Measurements from ENCODE around the gene SPSB3.

Gene SPSB3

DNA sequence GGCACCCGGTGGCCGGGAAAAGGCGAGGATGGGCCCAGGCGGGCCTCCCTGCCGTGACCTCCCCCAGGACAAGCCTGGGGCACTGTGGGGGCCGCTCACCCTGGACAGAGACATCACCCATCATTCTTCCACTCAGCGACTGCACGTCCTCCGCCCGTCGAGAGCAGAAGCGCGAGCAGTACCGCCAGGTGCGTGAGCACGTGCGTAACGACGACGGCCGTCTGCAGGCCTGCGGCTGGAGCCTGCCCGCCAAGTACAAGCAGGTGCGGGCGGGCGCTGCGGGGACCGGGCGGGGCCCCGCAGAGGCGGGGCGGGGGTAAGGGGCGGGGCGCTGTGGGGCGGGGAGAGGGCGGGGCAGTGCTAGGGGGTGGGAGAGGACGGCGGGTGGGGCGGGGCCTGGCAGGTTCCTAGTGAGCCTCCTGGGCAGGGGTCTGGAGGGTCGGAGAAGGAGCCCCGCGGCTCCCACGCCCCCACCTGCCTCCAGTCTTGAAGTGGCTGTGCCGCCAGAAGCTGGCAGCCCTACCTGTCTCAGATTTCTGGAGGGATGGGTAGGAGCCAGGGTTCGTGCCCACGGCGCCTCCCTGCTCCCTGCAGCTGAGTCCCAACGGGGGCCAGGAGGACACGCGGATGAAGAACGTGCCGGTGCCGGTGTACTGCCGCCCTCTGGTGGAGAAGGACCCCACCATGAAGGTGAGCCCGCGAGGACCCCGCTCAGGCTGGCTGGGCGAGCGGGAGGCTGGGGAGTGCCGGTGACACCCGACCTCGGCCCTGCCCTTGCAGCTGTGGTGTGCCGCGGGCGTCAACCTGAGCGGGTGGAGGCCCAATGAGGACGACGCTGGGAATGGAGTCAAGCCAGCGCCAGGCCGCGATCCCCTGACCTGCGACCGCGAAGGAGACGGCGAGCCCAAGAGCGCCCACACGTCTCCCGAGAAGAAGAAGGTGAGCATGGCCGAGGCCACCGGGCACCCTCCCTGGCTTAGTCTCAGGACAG, 18.6 kb downstream of the SPSB3 start:
- DNase-seq (ENCODE audit: low spot score) = no peak

DNA sequence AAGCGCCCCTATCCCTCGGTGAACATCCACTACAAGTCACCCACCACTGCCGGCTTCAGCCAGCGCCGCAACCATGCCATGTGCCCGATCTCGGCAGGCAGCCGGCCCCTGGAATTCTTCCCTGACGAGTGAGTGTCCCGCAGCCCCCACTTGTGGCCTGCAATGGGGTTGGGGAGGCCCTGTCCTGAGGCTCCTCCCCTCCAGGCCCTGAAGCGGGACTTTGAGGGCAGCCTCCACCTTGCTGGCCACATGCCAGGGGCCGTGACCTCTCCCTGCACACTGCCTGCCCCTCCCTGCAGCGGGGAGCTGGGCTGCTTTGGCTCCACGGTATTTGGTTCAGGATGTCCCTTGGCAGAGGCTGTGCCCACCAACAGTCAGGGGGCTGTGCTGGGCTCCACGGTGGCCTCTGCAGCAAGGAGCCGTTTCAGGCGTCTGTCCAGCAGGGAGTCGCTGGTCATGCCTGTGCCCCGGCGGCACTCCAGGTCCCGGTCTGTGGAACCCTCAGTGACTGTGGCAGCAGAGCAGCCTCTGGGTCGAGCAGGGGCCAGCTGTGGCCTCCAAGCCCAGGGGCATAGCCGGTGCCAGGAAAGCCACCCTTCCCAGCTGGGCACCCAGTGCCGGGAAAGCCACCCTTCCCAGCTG, 19.4 kb downstream of the SPSB3 start:
- no peak for DNase-seq (ENCODE audit: low spot score)

DNA sequence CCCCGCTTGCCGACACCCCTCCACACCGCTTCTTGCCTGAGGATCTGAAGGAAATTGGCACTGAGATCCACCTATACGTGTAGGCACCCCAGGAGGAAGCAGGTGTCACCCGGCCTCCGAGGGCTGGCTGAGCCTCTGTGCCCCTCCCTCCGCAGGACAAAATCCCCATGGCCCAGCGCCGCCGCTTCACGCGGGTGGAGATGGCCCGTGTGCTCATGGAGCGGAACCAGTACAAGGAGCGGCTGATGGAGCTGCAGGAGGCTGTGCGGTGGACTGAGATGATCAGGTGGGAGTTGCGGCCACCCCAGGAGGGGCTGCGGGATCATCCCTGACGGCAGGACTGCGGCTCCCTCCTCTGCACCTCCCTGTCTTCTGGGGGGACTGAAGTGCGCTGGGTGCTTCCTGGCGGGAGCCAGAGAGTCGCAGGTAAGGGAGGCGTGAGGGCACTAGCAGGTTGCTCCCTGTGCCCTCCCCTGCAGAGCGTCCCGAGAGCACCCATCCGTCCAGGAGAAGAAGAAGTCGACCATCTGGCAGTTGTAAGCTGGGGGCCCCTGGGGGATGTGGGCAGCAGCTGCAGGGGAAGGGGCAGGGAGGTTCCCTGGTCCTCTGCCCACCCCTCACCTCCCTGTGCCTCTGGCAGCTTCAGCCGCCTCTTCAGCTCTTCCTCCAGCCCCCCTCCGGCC, 20.0 kb downstream of the SPSB3 start:
- no peak for DNase-seq (ENCODE audit: low spot score)

DNA sequence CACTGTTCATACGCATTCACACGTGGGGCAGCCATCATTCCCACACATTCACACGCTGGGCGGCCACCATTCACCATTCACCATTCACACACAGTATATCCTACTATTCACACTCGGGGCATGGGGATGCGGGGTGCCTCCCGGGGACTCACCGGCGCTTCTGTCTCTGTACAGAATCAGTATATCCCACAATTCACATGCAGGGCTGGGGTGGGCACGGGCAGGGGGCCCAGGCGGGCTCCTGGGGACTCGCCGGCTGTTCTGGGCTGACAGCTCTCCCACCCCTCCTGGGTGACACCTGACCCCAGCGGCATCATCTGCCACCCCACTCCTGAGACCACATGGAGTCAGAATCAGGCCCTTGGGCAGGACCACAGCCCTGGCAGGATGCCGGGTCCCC, 20.6 kb downstream of the SPSB3 start:
- DNase-seq (ENCODE audit: low spot score) = no peak

DNA sequence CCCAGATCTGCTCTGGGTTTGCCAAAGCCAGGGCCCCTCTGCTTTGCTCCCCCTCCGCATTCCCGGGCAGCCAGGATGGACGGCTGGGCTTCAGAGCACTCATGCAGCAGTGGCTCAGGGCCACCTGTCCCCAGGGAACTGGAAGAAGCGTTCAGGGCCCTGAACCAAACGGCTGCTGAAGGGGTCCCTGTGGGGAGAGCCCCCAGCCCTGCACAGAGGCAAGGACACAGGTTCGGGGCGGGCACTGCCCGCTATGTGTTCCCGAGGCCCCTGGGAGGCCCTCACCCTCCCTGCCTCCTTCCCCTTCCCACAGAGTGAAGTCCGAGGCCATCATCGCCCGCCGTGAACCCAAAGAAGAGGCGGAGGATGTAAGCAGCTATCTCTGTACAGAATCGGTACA, 21.5 kb downstream of the SPSB3 start:
- no peak for DNase-seq (ENCODE audit: low spot score)

DNA sequence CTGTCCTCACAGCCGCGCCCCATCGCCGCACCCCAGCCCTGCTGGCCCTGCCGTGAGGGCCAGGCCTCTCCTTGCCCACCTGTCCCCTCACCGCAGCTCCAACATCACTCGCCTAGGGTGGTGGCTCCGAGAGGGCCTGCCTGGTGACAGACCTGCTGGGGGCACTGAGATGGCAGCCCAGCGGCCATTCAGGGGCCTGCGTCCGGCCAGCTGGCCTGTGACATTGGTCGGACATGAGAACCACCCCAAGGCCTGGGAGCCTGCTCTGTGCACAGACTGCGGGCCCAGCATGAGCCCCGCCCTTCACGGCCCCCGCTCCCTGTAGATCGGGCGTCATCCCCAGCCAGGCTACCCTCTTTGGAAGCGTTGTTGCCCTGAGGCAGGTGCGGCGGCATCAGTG, 22.9 kb downstream of the SPSB3 start:
- no peak for DNase-seq (ENCODE audit: low spot score)

DNA sequence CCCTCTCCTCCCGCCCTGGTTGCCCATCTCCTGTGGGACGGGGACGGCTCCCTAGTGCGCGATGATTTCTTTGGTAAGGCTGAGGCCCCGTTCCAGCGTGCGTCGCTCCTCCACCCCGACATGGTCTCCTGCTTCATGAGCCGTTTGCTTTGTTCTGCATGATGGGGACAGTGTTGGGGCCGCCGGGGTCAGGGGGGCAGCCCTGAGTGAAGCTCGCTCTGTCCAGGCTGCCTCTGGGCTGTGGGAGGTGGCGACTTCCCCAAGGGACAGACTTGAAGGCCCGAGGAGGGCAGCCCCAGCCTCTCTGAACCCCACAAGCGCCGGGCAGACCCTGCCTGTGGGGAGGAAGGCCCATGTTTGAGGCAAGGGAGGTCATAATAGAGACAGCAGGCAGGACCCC, 23.4 kb downstream of the SPSB3 start:
- DNase-seq (ENCODE audit: low spot score) = no peak

DNA sequence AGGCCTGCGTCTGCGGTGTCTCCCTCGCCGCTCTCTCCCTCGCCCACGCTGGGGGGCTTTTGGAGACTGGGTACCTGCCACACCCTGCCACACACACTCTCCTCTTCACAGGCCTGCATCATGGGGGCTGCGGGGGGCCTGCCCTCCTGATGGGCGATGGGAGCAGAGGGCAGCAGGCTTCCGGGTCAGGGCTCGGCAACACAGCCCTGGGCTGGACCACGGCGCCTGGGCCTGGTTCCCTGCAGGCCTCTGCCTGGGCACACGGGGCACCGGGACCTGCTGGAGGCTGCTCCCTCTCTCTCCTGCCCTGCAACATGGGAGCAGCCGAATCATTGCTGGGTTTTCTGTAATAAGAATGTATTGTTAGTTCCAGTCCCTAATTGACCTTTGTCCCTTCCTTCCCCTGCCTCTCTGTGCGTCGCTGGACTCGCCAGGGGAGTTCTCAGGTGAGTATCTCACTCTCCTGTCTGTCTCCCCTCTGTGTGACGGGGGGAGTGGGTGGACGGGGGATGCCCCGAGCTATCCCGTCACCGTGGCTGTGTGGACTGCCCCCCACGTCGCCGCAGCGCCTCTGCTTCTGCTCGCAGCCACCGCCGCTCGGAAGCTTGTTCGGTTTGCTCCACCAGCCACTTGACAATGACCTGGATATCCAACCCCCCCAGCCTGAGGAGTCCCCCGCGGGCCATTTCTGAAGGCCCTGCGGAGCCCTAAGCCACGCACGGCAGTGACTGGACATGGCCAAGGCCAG, 24.5 kb downstream of the SPSB3 start:
- DNase-seq (ENCODE audit: low spot score) = no peak

DNA sequence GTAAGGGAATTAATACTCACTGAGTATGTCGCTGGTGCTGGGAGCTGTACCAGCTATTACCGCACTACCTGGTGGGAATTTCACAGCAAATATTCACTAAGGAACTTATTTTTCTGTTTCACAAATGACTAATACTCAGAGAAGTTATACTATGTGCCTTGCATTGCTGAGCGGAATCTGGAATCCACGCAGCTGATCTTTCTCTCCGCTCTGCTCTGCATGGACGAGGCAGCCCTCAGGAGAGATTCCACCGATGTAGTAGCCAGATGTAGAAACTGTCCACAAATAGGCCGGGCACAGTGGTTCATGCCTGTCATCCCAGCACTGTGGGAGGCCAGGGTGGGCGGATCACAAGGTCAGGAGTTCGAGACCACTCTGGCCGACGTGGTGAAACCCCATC, 28.2 kb downstream of the SPSB3 start:
- no peak for DNase-seq (ENCODE audit: low spot score)

DNA sequence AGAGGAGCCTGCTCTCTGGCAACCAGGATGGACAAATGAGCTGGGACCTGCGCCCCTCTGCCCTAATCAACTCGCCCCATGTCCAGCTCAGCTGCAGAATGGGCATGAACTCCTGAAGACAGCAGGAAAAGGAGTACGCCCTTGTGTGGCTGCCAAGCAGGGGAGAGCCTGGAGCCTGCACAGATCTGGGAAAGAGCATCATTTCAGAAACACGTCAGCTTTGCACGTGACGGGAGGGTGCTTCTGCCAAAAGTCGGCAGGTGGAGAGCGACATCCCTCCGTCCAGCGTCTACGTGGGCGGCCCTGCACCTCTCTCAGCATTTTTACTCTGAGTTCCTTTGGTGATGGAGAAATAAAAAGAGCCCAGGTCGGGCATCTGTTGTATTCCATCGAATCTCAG, 29.5 kb downstream of the SPSB3 start:
- DNase-seq (ENCODE audit: low spot score) = no peak

DNA sequence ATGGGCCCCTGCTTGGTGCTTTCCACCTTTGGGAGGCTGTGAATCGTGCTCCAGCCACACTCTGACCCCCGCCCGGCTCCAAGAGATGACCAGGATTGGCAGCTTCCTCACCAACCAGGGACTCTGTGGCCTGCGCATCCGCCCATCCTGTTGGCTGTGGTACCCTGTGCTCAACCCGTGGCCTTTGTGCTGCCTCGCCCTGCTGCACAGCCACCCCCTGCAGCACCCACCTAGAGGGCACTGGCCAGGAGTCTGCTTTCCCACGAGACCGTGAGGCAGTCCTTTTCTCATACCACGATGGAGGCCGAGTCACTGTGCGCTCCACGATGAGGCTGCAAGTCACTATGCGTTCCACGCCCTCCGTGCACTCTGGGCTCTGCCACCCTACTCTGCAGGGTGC, 30.4 kb downstream of the SPSB3 start:
- no peak for DNase-seq (ENCODE audit: low spot score)

DNA sequence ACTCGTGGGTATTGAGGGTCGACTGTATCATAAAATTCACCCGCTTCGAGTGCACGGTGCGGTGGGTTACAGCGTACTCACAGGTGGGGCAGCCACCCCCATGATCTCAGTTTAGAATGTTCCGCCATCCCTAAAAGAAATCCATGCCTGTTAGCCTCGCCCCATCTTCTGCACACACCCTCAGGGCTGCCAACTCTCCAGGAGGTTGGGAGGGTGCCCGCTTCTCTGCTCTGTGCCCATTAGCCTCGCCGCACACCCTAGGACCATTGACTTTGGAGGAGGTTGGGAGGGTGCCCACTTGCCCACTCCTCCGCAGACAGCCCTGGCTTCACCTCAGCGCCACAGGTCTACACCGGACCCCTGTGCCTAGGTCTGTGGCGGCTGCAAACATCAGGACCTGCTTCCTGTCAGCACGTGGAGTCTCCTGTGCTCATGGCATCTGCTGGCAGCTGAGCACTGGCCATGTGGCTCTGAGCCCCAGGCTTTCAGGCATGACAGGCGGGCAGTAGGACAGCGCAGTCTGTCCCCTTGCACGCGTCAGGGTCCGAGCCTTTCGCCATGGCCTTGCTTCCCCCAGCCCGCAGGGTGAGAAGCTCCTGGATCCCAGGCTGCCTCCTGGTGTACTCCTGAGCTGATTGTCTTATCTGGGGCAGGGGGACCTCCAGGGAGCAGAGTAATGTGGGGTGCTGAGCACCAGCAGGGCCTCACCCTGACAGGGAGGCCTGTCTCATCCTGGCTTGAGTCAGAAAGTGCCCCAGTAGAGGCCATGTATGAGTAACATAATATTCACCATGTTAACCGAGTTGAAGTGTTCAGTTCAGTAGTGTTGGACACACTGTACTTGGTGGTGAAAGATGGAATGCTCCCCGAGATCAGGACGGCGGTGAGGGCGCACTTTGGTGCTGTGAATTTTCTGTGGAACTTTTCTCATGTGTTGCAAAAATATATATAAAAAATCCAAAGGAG, 32.9 kb downstream of the SPSB3 start:
- DNase-seq (ENCODE audit: low spot score) = no peak

DNA sequence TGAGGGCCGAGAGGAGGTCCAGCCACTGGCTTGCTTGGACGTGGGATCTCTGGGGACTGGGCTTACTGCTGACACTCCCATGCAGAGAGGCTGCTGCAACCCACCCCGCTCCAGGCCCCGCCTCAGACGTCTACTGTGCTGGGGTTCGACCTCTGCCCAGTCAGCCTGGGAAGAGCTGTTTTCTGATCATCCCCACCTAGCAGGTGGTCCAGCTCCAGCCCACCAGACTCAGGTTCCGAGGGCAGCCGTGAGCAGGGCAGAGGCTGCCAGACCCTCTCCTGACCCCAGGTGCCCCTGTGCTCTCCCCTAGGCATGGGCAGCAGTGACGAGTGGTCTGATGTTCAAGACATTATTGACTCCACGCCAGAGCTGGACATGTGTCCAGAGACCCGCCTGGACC, 34.4 kb downstream of the SPSB3 start:
- DNase-seq (ENCODE audit: low spot score) = no peak

DNA sequence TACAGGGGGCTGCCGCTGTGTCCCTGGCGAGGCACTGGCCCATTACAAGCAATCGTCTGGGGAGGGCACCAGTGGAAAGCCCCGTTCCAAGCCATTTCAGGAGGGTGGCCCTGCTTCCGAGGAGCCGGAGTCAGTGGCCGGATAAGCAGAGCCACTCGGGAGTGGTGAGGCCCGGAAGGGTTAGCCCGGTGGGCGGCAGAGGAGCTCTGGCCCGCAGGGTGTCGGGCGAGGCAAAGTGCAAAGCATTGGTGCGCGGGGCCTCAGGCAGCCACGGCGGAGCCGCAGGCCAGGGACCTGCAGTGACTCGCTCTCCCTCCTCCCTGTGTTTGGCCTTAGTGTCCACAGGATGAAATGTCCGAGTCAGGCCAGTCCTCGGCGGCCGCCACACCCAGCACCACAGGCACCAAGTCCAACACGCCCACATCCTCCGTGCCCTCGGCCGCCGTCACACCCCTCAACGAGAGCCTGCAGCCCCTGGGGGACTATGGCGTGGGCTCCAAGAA, 35.6 kb downstream of the SPSB3 start:
- no peak for DNase-seq (ENCODE audit: low spot score)

DNA sequence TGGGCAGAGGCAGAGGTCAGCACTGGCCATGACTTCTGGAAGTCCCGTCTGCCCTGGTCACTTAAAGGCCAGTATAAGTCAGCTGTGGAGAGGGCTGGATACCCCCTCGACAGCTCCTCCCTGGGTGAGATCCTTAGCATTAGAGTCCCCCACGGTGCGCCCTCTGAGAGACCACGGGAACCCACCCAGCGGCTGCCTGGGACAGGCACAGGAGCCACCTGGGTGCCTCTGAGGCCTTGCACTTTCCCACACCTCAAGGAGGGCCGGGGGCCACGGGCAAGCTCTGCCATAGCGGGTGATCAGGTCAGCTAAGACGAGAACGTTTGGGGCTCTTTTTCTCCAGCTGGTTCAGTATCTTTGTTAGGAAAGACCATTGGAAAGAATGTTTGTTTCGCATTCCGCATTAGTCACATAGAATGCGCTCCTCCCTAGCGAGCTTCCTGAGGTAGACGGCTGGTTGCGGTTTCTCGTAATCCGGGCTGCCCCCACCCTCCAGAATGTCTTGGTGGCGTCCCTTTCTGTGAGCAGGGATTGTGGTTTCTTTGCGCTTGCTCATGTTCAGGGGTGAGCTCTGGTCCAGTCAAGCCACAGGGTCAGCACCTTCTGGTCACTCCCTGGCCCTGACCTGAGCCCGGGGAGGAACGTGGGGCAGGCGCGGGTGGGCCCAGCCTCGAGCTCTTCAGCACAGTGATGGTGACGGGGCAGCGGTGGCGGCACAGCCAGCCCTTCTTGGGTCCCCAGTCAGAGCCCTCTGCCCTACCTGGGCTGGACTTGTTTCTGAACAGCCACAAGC, 36.3 kb downstream of the SPSB3 start:
- DNase-seq (ENCODE audit: low spot score) = no peak

DNA sequence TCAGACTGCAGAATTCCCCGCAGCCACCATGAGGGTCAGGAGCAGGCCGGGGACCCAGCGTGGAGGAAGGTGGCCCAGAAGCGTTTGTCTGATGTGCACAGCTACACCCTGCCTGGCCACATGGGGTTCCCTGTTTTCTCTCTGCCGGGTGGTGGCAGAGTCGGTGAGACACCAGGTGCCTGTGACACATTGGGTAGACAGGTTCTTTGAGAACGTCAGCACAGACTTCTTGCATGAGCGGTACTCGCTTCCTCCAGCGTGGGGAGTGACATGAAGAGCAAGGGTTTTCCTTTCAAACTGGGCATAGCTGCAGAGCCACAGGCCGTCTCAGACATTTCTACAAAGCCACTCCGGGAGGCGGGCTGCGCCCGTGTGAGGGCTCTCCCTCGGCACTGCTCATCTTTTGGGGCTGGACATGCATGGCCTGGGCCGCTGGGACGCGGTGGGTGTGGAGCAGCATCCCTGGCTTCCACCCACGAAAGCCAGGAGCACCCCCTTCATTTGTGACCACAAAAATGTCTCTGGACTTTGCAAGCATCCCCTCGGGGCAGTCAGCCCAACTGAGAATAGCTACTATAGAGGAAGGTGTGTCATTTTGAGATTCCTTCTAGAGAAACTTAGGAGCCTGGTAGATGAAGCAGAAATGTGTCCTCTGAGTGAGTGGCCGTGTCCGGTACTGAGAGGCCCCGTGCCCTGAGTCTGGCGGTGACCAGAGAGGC, 37.0 kb downstream of the SPSB3 start:
- no peak for DNase-seq (ENCODE audit: low spot score)

DNA sequence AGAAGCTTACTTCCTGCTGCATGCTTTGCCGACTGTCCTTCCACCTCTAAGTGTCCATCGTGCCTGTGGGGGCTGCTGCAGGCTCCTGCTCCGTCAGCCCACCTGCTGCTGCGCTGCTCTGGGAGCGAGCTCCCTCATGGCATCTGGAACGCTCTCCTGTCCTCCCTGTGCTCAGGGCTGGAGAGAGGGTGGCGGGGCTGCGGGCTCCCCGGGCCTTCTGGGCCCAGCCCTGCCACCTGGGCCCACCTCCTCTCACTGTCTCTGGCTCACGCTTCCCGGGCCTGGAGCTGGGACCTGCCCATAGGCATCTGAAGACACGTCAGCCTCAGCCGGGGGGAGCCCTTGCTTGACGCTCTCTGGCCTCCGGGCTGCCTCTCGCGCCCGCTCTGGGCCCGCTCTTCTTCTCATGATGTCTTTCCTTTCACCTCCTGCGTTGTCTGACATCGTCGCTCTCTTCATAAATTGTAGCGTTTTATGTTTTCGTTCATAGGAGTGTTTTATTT, 38.0 kb downstream of the SPSB3 start:
- DNase-seq (ENCODE audit: low spot score) = no peak

DNA sequence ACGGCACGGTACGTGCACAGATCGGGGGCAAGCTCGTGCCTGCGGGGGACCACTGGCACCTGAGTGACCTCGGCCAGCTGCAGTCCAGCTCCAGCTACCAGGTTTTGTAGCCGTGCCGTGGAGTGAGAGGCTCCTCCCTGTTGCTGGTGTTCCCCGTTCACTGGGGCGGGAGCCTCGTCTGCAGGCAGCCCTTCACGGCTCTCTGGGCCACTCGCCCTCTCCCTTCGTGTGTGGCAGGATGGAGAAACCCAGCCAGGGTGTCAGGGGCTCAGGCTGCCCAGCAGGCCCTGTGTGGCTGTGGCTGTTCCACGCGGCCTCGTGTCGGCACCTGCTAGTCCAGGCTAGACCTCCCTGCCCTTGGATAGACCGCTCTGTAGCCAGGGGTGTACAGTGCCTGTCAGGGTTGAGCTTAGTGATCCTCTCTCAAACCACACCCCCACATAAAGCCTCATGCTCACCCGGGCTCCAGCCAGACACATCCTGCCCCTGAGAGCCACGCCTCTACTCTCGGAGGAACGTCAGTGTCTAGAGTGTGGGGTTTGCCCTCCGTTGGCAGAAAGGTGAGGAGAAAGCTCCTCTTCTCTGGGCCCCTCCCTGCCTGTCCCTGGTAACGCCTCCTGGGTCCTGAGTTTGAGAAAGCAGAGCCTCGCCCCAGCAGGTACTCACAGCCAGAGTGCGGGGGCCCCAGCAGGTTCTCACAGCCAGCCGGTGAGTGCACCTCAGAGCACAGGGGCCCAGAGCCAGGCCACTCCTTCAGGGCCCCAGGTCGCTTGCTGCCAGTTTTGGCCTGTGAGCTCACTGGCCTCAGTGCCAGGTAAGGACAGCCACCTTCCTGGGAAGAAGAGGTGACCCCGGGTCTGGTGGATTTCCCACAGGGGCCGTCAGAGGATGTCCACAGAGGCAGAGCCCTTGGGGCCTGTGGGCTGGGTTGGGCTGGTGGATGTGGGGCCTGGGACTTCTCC, 38.7 kb downstream of the SPSB3 start:
- no peak for DNase-seq (ENCODE audit: low spot score)
